Esophagus squamous epithelium (tissue), 5 donors: ENCODE measurements around the gene MAN2A2. TPM values are rescaled to one million over a fixed set of nuclear protein-coding genes. Genes with fewer than 3 reads are reported as not detected.

Experiments
- DNase-seq: peaks from one replicate; lab custom pipeline; 2025; lab: John Stamatoyannopoulos, UW
- H3K27ac ChIP-seq, 4 donors: fragments of 200-600 bp; sonication (generic); one replicate each; pipeline ENCODE4 v1.5.1; 2016 to 2019; ENCODE audit warnings: mild to moderate bottlenecking in 1 of 4
- H3K27me3 ChIP-seq, 4 donors: fragments of 200-600 bp; sonication (generic); 1 replicate in 3 of 4; 2 replicates in 1 of 4; pipeline versions ENCODE4 v1.5.1 to v1.6.0; 2017 to 2021; ENCODE audit warnings: antibody characterized with exemption in 1 of 4
- H3K36me3 ChIP-seq, 3 donors: fragments of 200-600 bp; sonication (generic); one replicate each; pipeline ENCODE4 v1.5.1; 2016 to 2019
- H3K4me1 ChIP-seq, 3 donors: fragments of 200-600 bp; sonication (generic); one replicate each; pipeline ENCODE4 v1.5.1; 2017 to 2019
- H3K4me3 ChIP-seq, 4 donors: fragments of 200-600 bp; sonication (generic); 1 replicate in 3 of 4; 2 replicates in 1 of 4; pipeline ENCODE4 v1.5.1; 2016 to 2019; ENCODE audit warnings: mild to moderate bottlenecking in 2 of 4, moderate library complexity in 1 of 4
- H3K9me3 ChIP-seq, 3 donors: fragments of 200-600 bp; sonication (generic); one replicate each; pipeline ENCODE4 v1.5.1; 2016 to 2019
- CTCF ChIP-seq, 6 experiments: fragments of 450-650 bp in 4 of 6; fragments of 200-600 bp in 2 of 6; sonication (generic) in 2 of 6; IDR thresholded peaks; one replicate each; pipeline ENCODE4 v1.5.1; 2016 to 2019; ENCODE audit warnings: antibody characterized with exemption in 6 of 6, mild to moderate bottlenecking in 4 of 6, moderate library complexity in 4 of 6
- POLR2A ChIP-seq, 4 donors: fragments of 450-650 bp; IDR thresholded peaks; one replicate each; pipeline ENCODE4 v1.6.1; 2017; ENCODE audit warnings: antibody characterized with exemption in 4 of 4, mild to moderate bottlenecking in 4 of 4, moderate library complexity in 3 of 4
- WGBS, 2 donors: methylation state at CpG; one replicate each; pipeline ENCODE4 v1.1.5; 2018; 5-methylcytosine and 5-hydroxymethylcytosine counted together
- intact Hi-C: fragments of 100-400 bp; cut with DNase I; formaldehyde crosslinking; loops from one replicate; pipeline ENCODE4 v1.15.0; 2022
- total RNA-seq, 4 donors: library from RNA; depleted of rRNA; stranded (reverse); fragments of >200 nt; gene quantifications; one replicate each; pipeline ENCODE4 v1.1.0, GENCODE V29; 2016
- donor health status: DM: yes; HTN: yes; CAD: no.

Gene MAN2A2
- total RNA-seq, 4 donors from 2014 or later, result 9.9 to 25.2 (median 12.1) TPM

- Histone ChIP-seq H3K4me3 (peak overlapping the region; percentile 73 to 98 (median 90)), H3K4me1 (peaks cover 53 to 81% (median 65%) of the 10 kb centered on the region in 3 donors), H3K36me3 (peaks cover 0 to 6% (median 0%) of the 10 kb centered on the region in 3 donors), H3K27ac (peak overlapping the region; percentile 87 to 97 (median 96)), H3K27me3 (no peaks in the 10 kb centered on the region), H3K9me3 (no peaks in the 10 kb centered on the region)
- intact Hi-C loops, result no loop called here
- no peak for DNase-seq
- TF ChIP-seq CTCF (IDR thresholded peaks at IDR 0.05) (no peak), POLR2A (IDR thresholded peaks at IDR 0.05) (peak in 1 of 4 donors; percentile 16)
- 23 to 25% methylated on average over 16 to 19 of the region's 19 CpGs for WGBS, 2 donors
These were observed 32.6 kb upstream of the MAN2A2 start for GRCh38 chr15:90870354-90871138.

- no peak for DNase-seq
- WGBS, 2 donors, result 0% methylated on average over 1 of the region's 71 CpGs; no CpG with 5 or more reads in 1 of the 2 donors
- H3K4me1 ChIP-seq, result peaks cover 49 to 74% (median 62%) of the 10 kb centered on the region in 3 donors
These were observed 31.9 kb upstream of the MAN2A2 start for GRCh38 chr15:90871139-90871715.

GRCh38 chr15:90871716-90872485, 31.2 kb upstream of the MAN2A2 start:
- 0% methylated on average over 2 to 3 of the region's 77 CpGs for WGBS, 2 donors
- peak in 1 of 6 experiments; percentile 1 for TF ChIP-seq CTCF (IDR thresholded peaks at IDR 0.05)
- peak in 1 of 4 donors; percentile 15 for TF ChIP-seq POLR2A (IDR thresholded peaks at IDR 0.05)
- peaks cover 45 to 67% (median 55%) of the 10 kb centered on the region in 3 donors for H3K4me1 ChIP-seq

More at GRCh38 chr15:90871139-90871715, 31.9 kb upstream of the MAN2A2 start:
- Histone ChIP-seq H3K36me3 (peaks cover under 1 to 13% (median 6%) of the 10 kb centered on the region in 3 donors), H3K27me3 (no peaks in the 10 kb centered on the region), H3K4me3 (peak overlapping the region; percentile 73 to 98 (median 90)), H3K27ac (peak overlapping the region; percentile 87 to 97 (median 96)), H3K9me3 (no peaks in the 10 kb centered on the region)
- no peak for TF ChIP-seq POLR2A (IDR thresholded peaks at IDR 0.05)
- no peak for TF ChIP-seq CTCF (IDR thresholded peaks at IDR 0.05)
- intact Hi-C loops, result no loop called here

GRCh38 chr15:90872486-90873184, 30.5 kb upstream of the MAN2A2 start:
- TF ChIP-seq POLR2A (IDR thresholded peaks at IDR 0.05), result peak in 1 of 4 donors; percentile 36
- no peak for TF ChIP-seq CTCF (IDR thresholded peaks at IDR 0.05)
- Histone ChIP-seq H3K4me3 (peak overlapping the region; percentile 73 to 98 (median 90)), H3K4me1 (peaks cover 45 to 60% (median 52%) of the 10 kb centered on the region in 3 donors), H3K27me3 (no peaks in the 10 kb centered on the region), H3K9me3 (no peaks in the 10 kb centered on the region), H3K27ac (peak overlapping the region; percentile 87 to 97 (median 96)), H3K36me3 (peaks cover 15 to 27% (median 17%) of the 10 kb centered on the region in 3 donors)
- WGBS, 2 donors, result 10 to 12% methylated on average over 8 to 9 of the region's 12 CpGs
- no peak for DNase-seq
- intact Hi-C loops, result no loop called here

More at GRCh38 chr15:90871716-90872485, 31.2 kb upstream of the MAN2A2 start:
- H3K27me3 ChIP-seq, result no peaks in the 10 kb centered on the region
- peak overlapping the region; percentile 87 to 97 (median 96) for H3K27ac ChIP-seq
- peak overlapping the region; percentile 73 to 98 (median 90) for H3K4me3 ChIP-seq
- intact Hi-C loops, result no loop called here
- DNase-seq, result no peak
- H3K9me3 ChIP-seq, result no peaks in the 10 kb centered on the region
- peaks cover 8 to 20% (median 13%) of the 10 kb centered on the region in 3 donors for H3K36me3 ChIP-seq
